Mesothelial cell of epicardium (in vitro differentiated cells): Measurements from ENCODE around the gene CACNA2D3. TPM values are rescaled to one million over a fixed set of nuclear protein-coding genes. Genes with fewer than 3 reads are reported as not detected.

Experiments
- DNase-seq, 2 experiments: peaks; one replicate each; pipeline ENCODE4 v3.0.0; 2021; ENCODE audit warnings: low spot score in 2 of 2; ENCODE audit not compliant: unreplicated experiment in 2 of 2
- H3K27ac Mint-ChIP-seq: 2 replicates; pipeline ENCODE4 v1.8.0; 2021; ENCODE audit warnings: mixed read lengths
- H3K27me3 Mint-ChIP-seq: 2 replicates; pipeline ENCODE4 v1.8.0; 2021; ENCODE audit warnings: low read depth, mixed read lengths
- H3K36me3 Mint-ChIP-seq: 2 replicates; pipeline ENCODE4 v1.8.0; 2021; ENCODE audit warnings: mixed read lengths
- H3K4me1 Mint-ChIP-seq: 2 replicates; pipeline ENCODE4 v1.8.0; 2021; ENCODE audit warnings: mixed read lengths
- H3K4me3 Mint-ChIP-seq: 2 replicates; pipeline ENCODE4 v1.8.0; 2021; ENCODE audit warnings: mild to moderate bottlenecking, moderate library complexity, mixed read lengths
- H3K9me3 Mint-ChIP-seq: 2 replicates; pipeline ENCODE4 v1.8.0; 2021; ENCODE audit warnings: mixed read lengths
- CTCF ChIP-seq: fragments of 200-600 bp; sonication (generic); IDR thresholded peaks from one replicate; pipeline ENCODE4 v1.5.0; 2021; ENCODE audit warnings: antibody characterized with exemption; ENCODE audit not compliant: unreplicated experiment
- total RNA-seq: library from RNA; stranded (reverse); gene quantifications from 3 replicates; pipeline ENCODE4 v1.2.1, GENCODE V29; 2021

The CACNA2D3 gene
- 1.7 to 2.8 TPM (median 2.3 TPM) in 3 replicates for total RNA-seq

- Mint-ChIP-seq H3K27me3 (peaks cover 87% of the 10 kb centered on the region), H3K36me3 (no peaks in the 10 kb centered on the region), H3K4me1 (peaks cover 15% of the 10 kb centered on the region), H3K27ac (no peak within 1 kb of the TSS), H3K4me3 (peak within 1 kb of the TSS; percentile 63), H3K9me3 (no peaks in the 10 kb centered on the region)
- no peak for TF ChIP-seq CTCF
- peak in 1 of 2 experiments; percentile 42 for DNase-seq
Observed at GRCh38 chr3:54122324-54123002, at the start of gene CACNA2D3. TSS of gene CACNA2D3 (plus strand) at chr3:54122552.

GRCh38 chr3:54073386-54073785 lies 49.0 kb upstream of the CACNA2D3 start:
- no peak for TF ChIP-seq CTCF
- Mint-ChIP-seq H3K4me3 (no peak overlapping the region), H3K4me1 (no peaks in the 10 kb centered on the region), H3K36me3 (no peaks in the 10 kb centered on the region), H3K27ac (no peak overlapping the region), H3K27me3 (peaks cover 30% of the 10 kb centered on the region), H3K9me3 (peaks cover 19% of the 10 kb centered on the region)
- DNase-seq = no peak

- no peak for TF ChIP-seq CTCF
- Mint-ChIP-seq H3K4me1 (no peaks in the 10 kb centered on the region), H3K27ac (no peak overlapping the region), H3K27me3 (peaks cover 82% of the 10 kb centered on the region), H3K36me3 (no peaks in the 10 kb centered on the region), H3K9me3 (no peaks in the 10 kb centered on the region), H3K4me3 (no peak overlapping the region)
- DNase-seq = no peak
Observed at GRCh38 chr3:54079314-54079713, 43.0 kb upstream of the CACNA2D3 start.

- Mint-ChIP-seq H3K4me3 (no peak overlapping the region), H3K4me1 (no peaks in the 10 kb centered on the region), H3K27me3 (peaks cover 83% of the 10 kb centered on the region), H3K27ac (no peak overlapping the region), H3K36me3 (no peaks in the 10 kb centered on the region), H3K9me3 (no peaks in the 10 kb centered on the region)
- DNase-seq = no peak
- no peak for TF ChIP-seq CTCF
Observed at GRCh38 chr3:54079730-54080325, 42.5 kb upstream of the CACNA2D3 start.

- H3K27me3 Mint-ChIP-seq = peaks cover 92% of the 10 kb centered on the region
- peaks cover 3% of the 10 kb centered on the region for H3K4me1 Mint-ChIP-seq
- no peak for TF ChIP-seq CTCF
- no peak for DNase-seq
- no peak overlapping the region for H3K27ac Mint-ChIP-seq
- no peaks in the 10 kb centered on the region for H3K9me3 Mint-ChIP-seq
- H3K4me3 Mint-ChIP-seq = no peak overlapping the region
- H3K36me3 Mint-ChIP-seq = no peaks in the 10 kb centered on the region
Observed at GRCh38 chr3:54083921-54084320, 38.4 kb upstream of the CACNA2D3 start.
